Psoas muscle (tissue), 8 donors: ENCODE results near the gene P4HB. TPM values are rescaled to one million over a fixed set of nuclear protein-coding genes. Genes with fewer than 3 reads are reported as not detected.
A peak's percentile ranks its signal among the peaks of the same experiment; 100 is the strongest.

Experiments used
- ATAC-seq, 4 donors: fragments of 200-7000 bp; cut with Tn5 transposase; one replicate each; pipeline ENCODE4 v1.9.1; 2020; ENCODE audit warnings: moderate library complexity in 3 of 4, mild to moderate bottlenecking in 2 of 4
- DNase-seq, 2 donors: peaks; one replicate each; pipeline ENCODE4 v3.0.0-alpha.2; 2020
- H3K27ac ChIP-seq: fragments of 200-600 bp; one replicate; pipeline ENCODE4 v1.8.0; 2022
- H3K27me3 ChIP-seq, 3 donors: fragments of 200-600 bp in 1 of 3; one replicate each; pipeline versions ENCODE4 v1.6.1 to v1.8.0; 2013 to 2022; ENCODE audit warnings: low read length in 2 of 3, mild to moderate bottlenecking in 2 of 3, moderate library complexity in 1 of 3; ENCODE audit not compliant: insufficient read depth in 3 of 3
- H3K36me3 ChIP-seq, 2 donors: fragments of 200-600 bp in 1 of 2; one replicate each; pipeline versions ENCODE4 v1.6.1 to v1.8.0; 2013 to 2022; ENCODE audit warnings: low read depth in 1 of 2, mild to moderate bottlenecking in 1 of 2, moderate library complexity in 1 of 2; ENCODE audit not compliant: insufficient read depth in 1 of 2
- H3K4me1 ChIP-seq: fragments of 200-600 bp; one replicate; pipeline ENCODE4 v1.8.0; 2022
- H3K4me3 ChIP-seq: fragments of 200-600 bp; one replicate; pipeline ENCODE4 v1.8.0; 2022; ENCODE audit warnings: mild to moderate bottlenecking
- H3K9me3 ChIP-seq: fragments of 200-600 bp; one replicate; pipeline ENCODE4 v1.8.0; 2022
- WGBS, 3 donors: extraction: QIAGEN DNeasy Blood & Tissue Kit; methylation state at CpG; one replicate each; pipeline versions ENCODE4 v1.1.6 to v1.1.7; 2013; 5-methylcytosine and 5-hydroxymethylcytosine counted together
- intact Hi-C, 2 donors: fragments of 100-400 bp; cut with DNase I; formaldehyde crosslinking; loops; one replicate each; pipeline versions ENCODE4 v1.11.0 to v1.14.2; 2022
- polyA plus RNA-seq, 3 donors: library from polyadenylated mRNA; stranded (reverse); fragments of 200-250 nt; gene quantifications; one replicate each; pipeline ENCODE4 v1.2.3, GENCODE V29; 2013
- total RNA-seq, 4 donors: library from RNA; stranded (reverse); fragmentation: NEBNext Ultra II Directional in 2 of 4; extraction: Animal tissue kit (Norgen Biotek cat#: 25700) in 2 of 4; gene quantifications; one replicate each; pipeline versions ENCODE4 v1.2.1 to v1.2.4, GENCODE V29; 2021 to 2023
- TF ChIP-seq, protein P1 (sequence below): fragments of 200-600 bp; IDR thresholded peaks from one replicate; pipeline ENCODE4 v1.8.0; 2022; ENCODE audit warnings: antibody characterized with exemption
- donor health status: healthy with polysubstance abuse.
- donor health status: DM: no; HTN: no; CAD: no; lungs with moderate emphysema.
- donor health status: Bipolar disorder and iron deficiency.
- donor health status: healthy.
- donor health status: DM: yes; HTN: yes; CAD: no.
- donor health status: DM: no; HTN: no; CAD: no.
- donor health status: DM: no; HTN: no; CAD: no.
- donor health status: DM: yes; HTN: yes; CAD: no.

The P4HB gene
- total and polyA plus RNA-seq, 7 donors, result 236 to 384 (median 267) TPM

DNA sequence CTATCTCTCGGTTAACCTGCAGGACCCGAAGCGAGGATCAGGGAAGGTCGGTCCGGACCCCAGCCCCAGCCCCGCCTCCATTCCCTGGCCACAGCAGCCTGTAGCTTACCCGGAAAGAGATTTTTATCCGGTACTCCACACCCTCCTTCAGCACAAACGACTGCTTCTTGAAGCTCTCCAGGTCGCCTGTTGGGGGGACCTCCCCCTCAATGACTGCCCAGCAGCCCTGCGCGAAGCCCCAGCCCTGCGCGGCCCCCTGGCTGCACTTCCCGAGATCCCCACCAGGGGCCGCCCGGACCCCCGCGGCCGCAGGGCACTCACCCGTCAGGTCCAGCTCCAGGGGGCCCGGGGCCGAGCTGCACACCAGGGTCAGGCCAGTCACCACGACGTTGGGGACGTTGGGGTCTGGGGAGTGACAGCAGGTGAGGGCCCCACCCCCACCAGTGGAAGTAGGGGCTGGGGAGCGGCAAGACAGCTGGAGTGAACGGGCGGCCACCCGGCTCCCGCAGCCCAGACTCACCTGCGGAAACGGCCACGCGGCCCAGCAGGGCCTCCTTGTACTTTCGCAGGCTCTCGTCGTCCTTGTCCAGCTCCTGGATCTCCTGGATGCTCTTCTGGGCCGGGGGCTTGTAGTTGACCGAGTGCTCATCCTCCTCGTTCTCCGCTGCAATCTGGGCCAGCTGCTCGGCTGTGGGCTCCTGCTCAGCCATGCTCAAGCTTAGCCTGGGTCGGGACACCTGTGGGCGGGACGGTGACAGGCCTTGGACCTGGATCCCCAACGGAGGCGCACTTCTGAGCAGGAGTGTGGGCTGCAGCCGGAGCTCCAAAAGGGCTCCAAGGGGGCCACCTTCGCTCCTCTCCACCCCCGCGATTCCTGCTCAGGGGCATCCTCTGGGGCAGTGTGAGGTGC is 9.1 kb upstream of the P4HB start:
- H3K27ac ChIP-seq, result peak overlapping the region; percentile 99
- ATAC-seq (peak; percentile 31 to 45 (median 38)), DNase-seq (peak in 1 of 2 donors; percentile 57)
- 31 to 39% (median 33%) methylated on average over 51 to 52 of the region's 52 CpGs for WGBS, 3 donors
- peaks cover 41% of the 10 kb centered on the region for H3K4me1 ChIP-seq
- intact Hi-C loops, result loop anchor here in 1 of 2 donors (2.0 to 5.0 kb wide), 3 partner anchors 53 to 151 kb away; partner anchors contain the start of gene PYCR1
- TF ChIP-seq, protein P1, sequence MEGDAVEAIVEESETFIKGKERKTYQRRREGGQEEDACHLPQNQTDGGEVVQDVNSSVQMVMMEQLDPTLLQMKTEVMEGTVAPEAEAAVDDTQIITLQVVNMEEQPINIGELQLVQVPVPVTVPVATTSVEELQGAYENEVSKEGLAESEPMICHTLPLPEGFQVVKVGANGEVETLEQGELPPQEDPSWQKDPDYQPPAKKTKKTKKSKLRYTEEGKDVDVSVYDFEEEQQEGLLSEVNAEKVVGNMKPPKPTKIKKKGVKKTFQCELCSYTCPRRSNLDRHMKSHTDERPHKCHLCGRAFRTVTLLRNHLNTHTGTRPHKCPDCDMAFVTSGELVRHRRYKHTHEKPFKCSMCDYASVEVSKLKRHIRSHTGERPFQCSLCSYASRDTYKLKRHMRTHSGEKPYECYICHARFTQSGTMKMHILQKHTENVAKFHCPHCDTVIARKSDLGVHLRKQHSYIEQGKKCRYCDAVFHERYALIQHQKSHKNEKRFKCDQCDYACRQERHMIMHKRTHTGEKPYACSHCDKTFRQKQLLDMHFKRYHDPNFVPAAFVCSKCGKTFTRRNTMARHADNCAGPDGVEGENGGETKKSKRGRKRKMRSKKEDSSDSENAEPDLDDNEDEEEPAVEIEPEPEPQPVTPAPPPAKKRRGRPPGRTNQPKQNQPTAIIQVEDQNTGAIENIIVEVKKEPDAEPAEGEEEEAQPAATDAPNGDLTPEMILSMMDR, result peak; percentile 92
- peaks cover 0 to 49% of the 10 kb centered on the region in 2 donors for H3K36me3 ChIP-seq
- H3K9me3 ChIP-seq, result no peaks in the 10 kb centered on the region
- peak overlapping the region; percentile 74 for H3K4me3 ChIP-seq
- H3K27me3 ChIP-seq, result no peaks in the 10 kb centered on the region

DNA sequence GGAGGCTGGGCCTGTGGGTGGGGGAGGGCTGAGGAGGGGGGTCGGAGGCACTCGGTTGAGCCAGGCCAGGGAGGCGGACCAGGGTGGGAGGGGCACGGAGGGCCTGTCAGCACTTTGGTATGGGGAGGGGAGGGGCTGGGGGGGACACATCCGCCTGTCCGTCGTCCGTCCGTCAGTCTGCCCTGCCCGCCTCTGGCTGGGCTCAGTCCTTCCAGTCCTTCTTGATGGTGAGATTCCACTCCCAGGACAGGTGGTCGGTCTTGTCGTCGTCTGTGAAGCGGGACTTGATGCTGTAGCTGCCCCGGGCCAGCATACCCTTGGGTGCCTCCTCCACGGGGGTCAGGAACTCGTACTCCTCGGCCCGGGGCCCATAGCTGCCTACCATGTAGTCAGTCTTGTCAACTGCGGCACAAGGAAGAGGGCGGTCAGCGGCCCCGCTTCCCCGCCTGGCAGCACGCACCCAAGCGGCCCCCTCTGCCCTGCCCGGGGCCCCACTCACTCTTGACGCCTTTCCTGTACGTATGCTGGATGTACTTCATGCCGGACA is 8.4 kb upstream of the P4HB start:
- Histone ChIP-seq H3K4me3 (peak overlapping the region; percentile 74), H3K27me3 (no peaks in the 10 kb centered on the region), H3K36me3 (peaks cover 0 to 49% of the 10 kb centered on the region in 2 donors), H3K9me3 (no peaks in the 10 kb centered on the region), H3K4me1 (peaks cover 41% of the 10 kb centered on the region), H3K27ac (peak overlapping the region; percentile 99)
- ATAC-seq, result peak; percentile 10 to 25 (median 16)
- TF ChIP-seq, protein P1, result no peak
- WGBS, 3 donors, result 51 to 65% (median 56%) methylated on average over 21 to 30 of the region's 30 CpGs
- intact Hi-C loops, result loop anchor here in 1 of 2 donors (2.0 to 5.0 kb wide), 2 partner anchors 69 to 152 kb away; partner anchors contain the start of gene PYCR1
- peak; percentile 69 to 78 for DNase-seq

DNA sequence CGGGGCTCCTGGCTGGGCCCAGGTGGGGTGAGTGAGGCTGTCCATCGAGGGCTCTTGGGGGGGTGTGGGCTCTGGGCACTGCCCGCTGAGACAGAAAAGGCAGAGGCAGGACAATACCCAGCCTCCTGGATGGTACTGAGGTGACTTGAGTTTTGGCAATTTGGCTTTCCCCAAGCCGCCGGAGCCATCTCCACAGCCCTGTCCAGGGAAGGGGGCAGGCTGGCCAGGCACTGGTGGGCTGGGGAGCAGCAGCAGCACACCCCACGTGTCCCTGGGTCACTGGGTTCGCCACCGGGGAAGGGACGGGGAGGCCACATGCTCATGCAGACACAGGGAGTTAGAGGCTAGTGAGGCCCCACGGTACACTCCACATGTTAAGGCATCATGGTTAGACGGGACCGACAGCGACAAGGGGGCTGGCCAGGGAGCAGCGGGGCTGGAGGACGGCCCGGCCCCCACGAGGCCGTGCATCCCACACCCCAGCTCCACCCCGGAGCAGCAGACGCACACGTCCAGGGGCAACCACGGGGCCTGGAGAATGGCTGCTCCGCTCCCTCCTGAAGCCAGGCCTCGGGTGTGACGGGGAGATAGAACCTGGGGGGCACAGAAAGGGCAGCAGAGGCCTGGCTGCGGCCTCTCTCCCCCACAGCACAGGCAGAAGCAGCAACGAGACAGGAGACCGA is 7.8 kb upstream of the P4HB start:
- ATAC-seq (no peak), DNase-seq (no peak)
- peaks cover 44% of the 10 kb centered on the region for H3K4me1 ChIP-seq
- peaks cover 0 to 53% of the 10 kb centered on the region in 2 donors for H3K36me3 ChIP-seq
- no peaks in the 10 kb centered on the region for H3K9me3 ChIP-seq
- peak overlapping the region; percentile 99 for H3K27ac ChIP-seq
- H3K27me3 ChIP-seq, result no peaks in the 10 kb centered on the region
- H3K4me3 ChIP-seq, result no peak overlapping the region
- TF ChIP-seq, protein P1, result no peak
- intact Hi-C loops, result loop anchor here in 1 of 2 donors (2.0 to 5.0 kb wide), 2 partner anchors 69 to 153 kb away; partner anchors contain the start of gene PYCR1
- WGBS, 3 donors, result 57 to 79% (median 62%) methylated on average over 25 to 28 of the region's 28 CpGs

DNA sequence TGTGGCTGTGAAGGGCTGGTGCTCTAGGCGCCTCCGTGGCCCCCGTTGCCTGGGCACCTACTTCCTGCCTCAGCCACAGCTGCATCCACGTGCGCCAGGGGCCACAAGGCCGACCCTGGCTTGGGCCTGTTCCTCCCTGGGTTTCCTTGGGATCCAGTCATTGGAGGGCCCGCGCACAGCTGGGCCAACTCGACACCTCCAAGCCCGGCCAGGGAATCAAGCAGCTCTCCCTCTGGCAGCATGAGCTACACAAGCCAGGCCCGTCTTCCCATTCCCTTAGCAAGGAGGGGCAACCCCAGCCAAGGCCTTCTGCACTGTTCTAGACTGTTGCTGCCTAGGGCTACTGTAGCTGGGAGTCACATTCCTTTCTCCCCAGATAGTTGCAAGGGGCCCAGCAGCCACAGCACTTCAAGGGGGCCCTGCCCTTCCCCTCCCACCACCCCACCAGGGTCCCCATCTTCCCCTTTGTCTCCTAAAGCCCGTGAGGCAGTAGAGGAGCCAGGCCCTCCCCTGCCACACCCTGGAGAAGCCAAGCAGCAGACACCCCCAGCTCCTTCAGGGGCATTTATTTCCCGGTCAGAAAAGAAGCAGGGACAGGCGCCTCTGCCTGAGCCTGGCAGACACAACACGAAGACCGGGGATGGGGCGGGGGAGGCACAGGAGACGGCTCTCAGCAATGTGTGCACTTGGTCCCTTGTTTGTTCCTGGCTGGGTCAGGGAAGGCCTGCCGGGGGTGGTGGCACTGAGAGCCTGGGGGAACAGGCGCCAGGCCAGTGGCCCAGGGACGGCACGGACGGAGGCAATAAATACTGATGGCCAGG is 7.0 kb upstream of the P4HB start:
- Histone ChIP-seq H3K27me3 (no peaks in the 10 kb centered on the region), H3K9me3 (no peaks in the 10 kb centered on the region), H3K4me1 (peaks cover 45% of the 10 kb centered on the region), H3K27ac (peak overlapping the region; percentile 99), H3K36me3 (peaks cover 0 to 54% of the 10 kb centered on the region in 2 donors), H3K4me3 (no peak overlapping the region)
- intact Hi-C loops, result loop anchor here in 1 of 2 donors (5.0 kb wide), 1 partner anchor 70 kb away; the partner anchor contains the start of gene PYCR1
- WGBS, 3 donors, result 33 to 57% (median 33%) methylated on average over 21 to 23 of the region's 23 CpGs
- ATAC-seq (no peak), DNase-seq (no peak)
- TF ChIP-seq, protein P1, result no peak
